Testis (tissue), 3 donors: ENCODE measurements around the gene BRD4. TPM values are rescaled to one million over a fixed set of nuclear protein-coding genes. Genes with fewer than 3 reads are reported as not detected.

ENCODE experiments used
- DNase-seq: peaks from one replicate; pipeline ENCODE4 v3.0.0-alpha.2; 2019
- H3K27ac ChIP-seq, 2 donors: fragments of 200-600 bp; sonication (generic); one replicate each; pipeline ENCODE4 v1.5.1; 2019
- H3K27me3 ChIP-seq: fragments of 200-600 bp; sonication (generic); one replicate; pipeline ENCODE4 v1.5.1; 2019
- H3K36me3 ChIP-seq: fragments of 200-600 bp; sonication (generic); one replicate; pipeline ENCODE4 v1.5.1; 2017; ENCODE audit warnings: low read depth; ENCODE audit errors: missing control alignments
- H3K4me1 ChIP-seq: fragments of 200-600 bp; sonication (generic); one replicate; pipeline ENCODE4 v1.5.1; 2019
- H3K4me3 ChIP-seq, 2 donors: fragments of 200-600 bp; sonication (generic); one replicate each; pipeline ENCODE4 v1.5.1; 2017 to 2019
- H3K9me3 ChIP-seq: fragments of 200-600 bp; sonication (generic); one replicate; pipeline ENCODE4 v1.5.1; 2017
- POLR2A ChIP-seq: fragments of 450-650 bp; IDR thresholded peaks from one replicate; pipeline ENCODE4 v1.6.1; 2017; ENCODE audit warnings: antibody characterized with exemption, mild to moderate bottlenecking, moderate library complexity
- WGBS, 2 donors: methylation state at CpG; one replicate each; pipeline ENCODE4 v1.1.5; 2018; 5-methylcytosine and 5-hydroxymethylcytosine counted together
- intact Hi-C: fragments of 100-400 bp; cut with DNase I; formaldehyde crosslinking; loops from one replicate; pipeline ENCODE4 v1.15.1; 2023; ENCODE audit warnings: low total_unique reads
- polyA plus RNA-seq: library from polyadenylated mRNA; stranded (reverse); fragments of 350-450 nt; fragmentation: Illumina TruSeq; extraction: RNeasy Lipid Tissue Mini Kit (QIAGEN cat#74804); gene quantifications from one replicate; pipeline ENCODE4 v1.2.3, GENCODE V29; 2014; ENCODE audit warnings: low read depth, low replicate concordance; ENCODE audit not compliant: insufficient read depth
- total RNA-seq, 2 donors: library from RNA; depleted of rRNA; stranded (reverse); fragments of >200 nt; gene quantifications; one replicate each; pipeline ENCODE4 v1.2.3, GENCODE V29; 2016
- TF ChIP-seq, protein P1 (sequence below), 3 experiments: fragments of 450-650 bp in 2 of 3; fragments of 200-600 bp in 1 of 3; sonication (generic) in 1 of 3; IDR thresholded peaks; one replicate each; pipeline ENCODE4 v1.5.1; 2016 to 2019; ENCODE audit warnings: antibody characterized with exemption in 3 of 3, mild to moderate bottlenecking in 2 of 3, moderate library complexity in 1 of 3

The BRD4 gene
- total and polyA plus RNA-seq, 3 donors from 2014 or later = 59.2 to 109 (median 106) TPM

DNA sequence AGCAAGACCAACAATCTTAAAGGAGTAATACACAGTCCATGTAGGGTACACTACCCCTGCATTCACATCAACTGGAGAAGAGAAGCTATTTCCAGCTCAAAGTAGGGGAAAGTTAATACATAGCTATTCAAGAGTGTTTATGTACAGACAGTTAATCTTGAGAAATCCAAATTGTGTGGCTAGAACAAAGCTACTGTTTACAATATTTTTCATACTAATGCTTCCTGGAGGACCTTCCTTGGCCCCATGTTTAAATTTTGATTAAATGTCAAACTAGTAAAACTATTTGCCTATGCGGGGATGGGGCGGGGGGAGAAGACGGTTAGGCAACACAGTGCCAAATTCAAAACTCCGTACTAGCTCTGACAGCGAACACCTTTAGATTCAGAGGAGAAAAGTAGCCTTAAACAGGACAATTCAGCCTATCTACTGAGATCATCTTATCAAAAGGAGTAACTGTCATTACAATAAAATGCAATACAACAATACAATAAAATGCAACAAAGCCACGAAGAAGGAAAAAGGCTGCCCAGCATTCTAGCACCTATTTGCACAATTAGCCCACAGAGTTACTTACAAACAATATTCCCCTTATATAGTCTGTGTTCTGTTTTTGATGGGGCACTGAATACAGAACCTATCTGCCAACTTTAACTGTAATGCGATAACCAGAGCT is 29.1 kb downstream of the BRD4 start:
- no peak for DNase-seq
- Histone ChIP-seq H3K27ac (no peak overlapping the region), H3K4me3 (no peak overlapping the region), H3K27me3 (no peaks in the 10 kb centered on the region), H3K4me1 (peaks cover 49% of the 10 kb centered on the region), H3K36me3 (no peaks in the 10 kb centered on the region), H3K9me3 (no peaks in the 10 kb centered on the region)
- 71 to 72% methylated on average over 7 of the region's 7 CpGs for WGBS, 2 donors
- TF ChIP-seq POLR2A = no peak
- TF ChIP-seq, protein P1, sequence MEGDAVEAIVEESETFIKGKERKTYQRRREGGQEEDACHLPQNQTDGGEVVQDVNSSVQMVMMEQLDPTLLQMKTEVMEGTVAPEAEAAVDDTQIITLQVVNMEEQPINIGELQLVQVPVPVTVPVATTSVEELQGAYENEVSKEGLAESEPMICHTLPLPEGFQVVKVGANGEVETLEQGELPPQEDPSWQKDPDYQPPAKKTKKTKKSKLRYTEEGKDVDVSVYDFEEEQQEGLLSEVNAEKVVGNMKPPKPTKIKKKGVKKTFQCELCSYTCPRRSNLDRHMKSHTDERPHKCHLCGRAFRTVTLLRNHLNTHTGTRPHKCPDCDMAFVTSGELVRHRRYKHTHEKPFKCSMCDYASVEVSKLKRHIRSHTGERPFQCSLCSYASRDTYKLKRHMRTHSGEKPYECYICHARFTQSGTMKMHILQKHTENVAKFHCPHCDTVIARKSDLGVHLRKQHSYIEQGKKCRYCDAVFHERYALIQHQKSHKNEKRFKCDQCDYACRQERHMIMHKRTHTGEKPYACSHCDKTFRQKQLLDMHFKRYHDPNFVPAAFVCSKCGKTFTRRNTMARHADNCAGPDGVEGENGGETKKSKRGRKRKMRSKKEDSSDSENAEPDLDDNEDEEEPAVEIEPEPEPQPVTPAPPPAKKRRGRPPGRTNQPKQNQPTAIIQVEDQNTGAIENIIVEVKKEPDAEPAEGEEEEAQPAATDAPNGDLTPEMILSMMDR (IDR thresholded peaks at IDR 0.05) = no peak
- intact Hi-C loops = no loop called here

DNA sequence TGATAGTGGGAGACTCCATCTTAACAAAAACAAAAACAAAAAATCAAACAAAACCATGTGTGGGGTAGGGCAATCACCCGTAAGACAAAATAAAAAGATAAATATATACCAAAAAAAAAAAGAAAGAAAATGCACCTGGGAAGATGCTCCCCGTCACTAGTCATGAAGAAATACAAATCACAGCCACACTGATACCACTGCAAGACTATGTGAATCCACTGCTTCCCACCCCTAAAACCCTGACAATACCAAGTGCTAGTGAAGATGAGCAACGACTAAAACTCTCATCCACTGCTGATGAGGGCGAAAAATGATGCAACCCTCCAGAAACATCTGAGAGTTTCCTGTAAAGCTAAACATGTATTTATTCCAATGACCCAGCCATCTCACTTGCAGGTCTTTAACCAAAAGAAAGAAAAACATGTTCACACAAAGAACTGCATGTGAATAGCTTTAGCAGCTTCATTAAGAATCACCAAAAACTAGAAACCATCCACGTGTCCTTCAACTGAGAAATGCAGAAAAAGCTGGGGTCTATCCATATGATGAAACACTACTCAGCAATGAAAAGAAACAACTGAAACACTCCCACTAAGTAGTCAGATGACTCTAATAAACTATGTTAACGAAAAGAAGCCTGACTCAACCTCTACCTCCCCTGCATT is 31.7 kb downstream of the BRD4 start:
- Histone ChIP-seq H3K9me3 (no peaks in the 10 kb centered on the region), H3K36me3 (no peaks in the 10 kb centered on the region), H3K4me1 (peaks cover 65% of the 10 kb centered on the region), H3K27ac (no peak overlapping the region), H3K27me3 (no peaks in the 10 kb centered on the region), H3K4me3 (no peak overlapping the region)
- no peak for DNase-seq
- intact Hi-C loops = no loop called here
- 65 to 72% methylated on average over 6 of the region's 6 CpGs for WGBS, 2 donors
- TF ChIP-seq POLR2A = no peak
- TF ChIP-seq, protein P1 (IDR thresholded peaks at IDR 0.05) = no peak

DNA sequence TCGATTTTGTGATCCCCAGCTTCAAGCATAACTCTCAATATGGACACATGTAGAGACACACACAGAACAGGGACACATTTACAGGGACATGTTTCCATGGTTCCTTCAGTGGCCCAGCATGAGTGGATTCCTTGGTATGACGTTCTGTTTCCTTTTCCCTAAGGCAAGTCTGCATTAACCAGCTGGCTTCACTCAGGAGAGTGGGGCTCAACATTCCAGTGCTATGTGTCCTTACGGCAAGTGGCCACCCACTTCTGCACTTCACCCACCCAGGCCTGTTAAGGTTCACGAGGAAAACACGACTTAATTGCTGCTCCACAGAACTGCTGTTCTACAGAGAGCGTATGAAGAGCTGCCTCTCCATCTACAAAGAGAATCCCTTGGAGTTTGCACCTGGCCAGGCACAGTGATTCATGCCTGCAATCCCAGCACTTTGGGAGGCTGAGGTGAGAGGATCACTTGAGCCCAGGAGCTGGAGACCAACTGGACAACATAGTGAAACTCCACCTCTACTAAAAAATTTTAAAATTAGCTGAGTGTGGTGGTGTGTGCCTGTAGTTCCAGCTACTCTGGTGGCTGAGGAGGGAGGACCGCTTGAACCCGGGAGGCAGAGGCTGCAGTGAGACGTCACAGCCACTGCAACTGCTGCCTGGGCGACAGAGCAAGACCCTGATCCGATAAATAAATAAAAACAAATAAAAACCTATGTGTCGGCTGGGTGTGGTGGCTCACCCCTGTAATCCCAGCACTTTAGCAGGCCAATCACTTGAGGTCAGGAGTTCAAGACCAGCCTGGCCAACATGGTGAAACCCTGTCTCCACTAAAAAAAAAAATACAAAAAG is 32.5 kb downstream of the BRD4 start:
- intact Hi-C loops = no loop called here

DNA sequence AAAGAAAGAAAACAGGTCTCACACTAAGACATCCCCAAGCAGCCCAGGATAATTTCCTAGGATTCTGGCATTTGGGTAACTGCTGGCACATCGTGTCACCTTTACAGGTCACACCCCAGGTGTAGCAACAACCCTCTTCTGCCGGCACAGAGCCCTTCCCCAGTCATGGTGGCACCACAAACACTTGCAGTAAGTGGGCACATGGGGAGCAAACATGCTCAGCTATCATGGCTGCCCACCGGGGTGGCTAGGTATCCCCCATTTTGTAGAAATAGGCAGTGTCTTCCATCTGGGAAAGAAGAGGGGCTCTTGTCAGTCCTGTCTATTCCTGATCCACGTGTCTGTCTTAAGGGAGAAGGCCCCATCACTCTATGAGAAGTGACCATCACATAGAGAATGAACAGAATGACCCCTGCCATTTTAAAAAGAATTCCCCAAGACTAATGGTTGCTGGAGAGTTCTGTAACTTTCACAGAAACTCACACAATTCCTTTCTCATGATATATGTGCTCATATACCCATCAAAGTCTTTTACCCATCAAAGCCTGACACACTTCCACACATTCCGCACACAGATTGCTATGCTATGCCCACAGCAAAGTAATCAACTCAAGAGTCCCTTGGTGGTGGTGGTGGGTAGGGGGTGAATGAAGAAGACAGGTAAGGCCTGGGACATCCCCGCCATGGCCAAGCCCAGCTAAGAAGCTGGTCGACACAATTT is 33.3 kb downstream of the BRD4 start:
- Histone ChIP-seq H3K27me3 (no peaks in the 10 kb centered on the region), H3K4me3 (no peak overlapping the region), H3K4me1 (peaks cover 64% of the 10 kb centered on the region), H3K9me3 (no peaks in the 10 kb centered on the region), H3K36me3 (no peaks in the 10 kb centered on the region), H3K27ac (no peak overlapping the region)
- DNase-seq = no peak
- TF ChIP-seq, protein P1 (IDR thresholded peaks at IDR 0.05) = no peak
- TF ChIP-seq POLR2A = no peak
- intact Hi-C loops = no loop called here
- WGBS, 2 donors = 82 to 94% methylated on average over 7 of the region's 7 CpGs

More for the DNA sequence above, 32.5 kb downstream of the BRD4 start:
- DNase-seq = no peak
- Histone ChIP-seq H3K9me3 (no peaks in the 10 kb centered on the region), H3K36me3 (no peaks in the 10 kb centered on the region), H3K27ac (no peak overlapping the region), H3K4me1 (peaks cover 64% of the 10 kb centered on the region), H3K27me3 (no peaks in the 10 kb centered on the region), H3K4me3 (no peak overlapping the region)
- 70 to 73% methylated on average over 12 of the region's 12 CpGs for WGBS, 2 donors
- TF ChIP-seq, protein P1 (IDR thresholded peaks at IDR 0.05) = no peak
- no peak for TF ChIP-seq POLR2A
